Testis (tissue), 3 donors: ENCODE results near the gene SLC13A4. TPM values are rescaled to one million over a fixed set of nuclear protein-coding genes. Genes with fewer than 3 reads are reported as not detected.

Experiments used
- DNase-seq: peaks from one replicate; pipeline ENCODE4 v3.0.0-alpha.2; 2019
- H3K27ac ChIP-seq, 2 donors: fragments of 200-600 bp; sonication (generic); one replicate each; pipeline ENCODE4 v1.5.1; 2019
- H3K27me3 ChIP-seq: fragments of 200-600 bp; sonication (generic); one replicate; pipeline ENCODE4 v1.5.1; 2019
- H3K36me3 ChIP-seq: fragments of 200-600 bp; sonication (generic); one replicate; pipeline ENCODE4 v1.5.1; 2017; ENCODE audit warnings: low read depth; ENCODE audit errors: missing control alignments
- H3K4me1 ChIP-seq: fragments of 200-600 bp; sonication (generic); one replicate; pipeline ENCODE4 v1.5.1; 2019
- H3K4me3 ChIP-seq, 2 donors: fragments of 200-600 bp; sonication (generic); one replicate each; pipeline ENCODE4 v1.5.1; 2017 to 2019
- H3K9me3 ChIP-seq: fragments of 200-600 bp; sonication (generic); one replicate; pipeline ENCODE4 v1.5.1; 2017
- POLR2A ChIP-seq: fragments of 450-650 bp; IDR thresholded peaks from one replicate; pipeline ENCODE4 v1.6.1; 2017; ENCODE audit warnings: antibody characterized with exemption, mild to moderate bottlenecking, moderate library complexity
- WGBS, 2 donors: methylation state at CpG; one replicate each; pipeline ENCODE4 v1.1.5; 2018; 5-methylcytosine and 5-hydroxymethylcytosine counted together
- intact Hi-C: fragments of 100-400 bp; cut with DNase I; formaldehyde crosslinking; loops from one replicate; pipeline ENCODE4 v1.15.1; 2023; ENCODE audit warnings: low total_unique reads
- polyA plus RNA-seq: library from polyadenylated mRNA; stranded (reverse); fragments of 350-450 nt; fragmentation: Illumina TruSeq; extraction: RNeasy Lipid Tissue Mini Kit (QIAGEN cat#74804); gene quantifications from one replicate; pipeline ENCODE4 v1.2.3, GENCODE V29; 2014; ENCODE audit warnings: low read depth, low replicate concordance; ENCODE audit not compliant: insufficient read depth
- total RNA-seq, 2 donors: library from RNA; depleted of rRNA; stranded (reverse); fragments of >200 nt; gene quantifications; one replicate each; pipeline ENCODE4 v1.2.3, GENCODE V29; 2016
- TF ChIP-seq, protein P1 (sequence below), 3 experiments: fragments of 450-650 bp in 2 of 3; fragments of 200-600 bp in 1 of 3; sonication (generic) in 1 of 3; IDR thresholded peaks; one replicate each; pipeline ENCODE4 v1.5.1; 2016 to 2019; ENCODE audit warnings: antibody characterized with exemption in 3 of 3, mild to moderate bottlenecking in 2 of 3, moderate library complexity in 1 of 3

SLC13A4 gene
- total and polyA plus RNA-seq, 3 donors from 2014 or later = 19.0 to 34.6 (median 33.0) TPM

DNA sequence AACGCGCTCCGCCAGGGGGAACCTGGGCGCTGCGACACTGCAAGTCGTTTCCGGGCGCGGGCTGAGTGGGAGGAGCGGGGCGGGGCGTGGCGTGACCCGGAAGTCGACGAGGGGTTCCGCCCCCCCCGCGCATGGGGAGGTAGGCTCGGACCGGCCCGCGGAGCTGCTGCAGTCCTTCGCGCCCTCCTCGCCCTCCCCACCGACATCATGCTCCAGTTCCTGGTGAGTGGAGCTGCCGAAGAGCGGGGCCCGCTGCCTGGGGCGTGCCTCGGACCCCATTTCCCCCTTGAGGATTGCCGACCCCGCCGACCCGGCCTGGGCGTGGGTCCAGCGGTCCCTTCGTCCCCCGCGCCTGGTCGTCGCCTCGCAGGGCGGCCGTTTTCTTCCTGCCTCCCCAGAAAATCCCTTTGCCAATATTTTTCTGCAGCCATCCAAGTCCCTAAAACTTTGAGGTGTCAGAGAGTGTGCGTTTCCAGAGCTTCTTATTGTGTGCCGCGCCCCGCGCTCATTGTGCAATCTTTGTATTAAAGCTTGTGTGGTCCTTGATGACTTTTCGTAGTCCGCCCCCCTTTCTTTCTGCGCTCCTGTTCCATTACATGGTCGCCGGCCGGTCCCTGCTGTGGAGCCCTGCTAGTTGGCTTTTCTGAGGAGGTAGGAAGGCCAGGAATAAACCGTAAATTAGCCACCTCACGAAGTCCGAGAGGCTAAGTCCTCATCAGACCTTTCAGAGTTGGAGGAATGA lies 65.4 kb downstream of the SLC13A4 start, which contains the start of gene STMP1:
STMP1 (plus strand) TSS at position 142 of the 742 bp plus-strand sequence.
- Histone ChIP-seq H3K27me3 (no peaks in the 10 kb centered on the region), H3K9me3 (no peaks in the 10 kb centered on the region), H3K36me3 (no peaks in the 10 kb centered on the region), H3K4me3 (peak within 1 kb of the TSS; percentile 76 to 85), H3K27ac (peak within 1 kb of the TSS; percentile 77 to 95), H3K4me1 (peaks cover 11% of the 10 kb centered on the region)
- peak; percentile 97 for DNase-seq
- TF ChIP-seq, protein P1, sequence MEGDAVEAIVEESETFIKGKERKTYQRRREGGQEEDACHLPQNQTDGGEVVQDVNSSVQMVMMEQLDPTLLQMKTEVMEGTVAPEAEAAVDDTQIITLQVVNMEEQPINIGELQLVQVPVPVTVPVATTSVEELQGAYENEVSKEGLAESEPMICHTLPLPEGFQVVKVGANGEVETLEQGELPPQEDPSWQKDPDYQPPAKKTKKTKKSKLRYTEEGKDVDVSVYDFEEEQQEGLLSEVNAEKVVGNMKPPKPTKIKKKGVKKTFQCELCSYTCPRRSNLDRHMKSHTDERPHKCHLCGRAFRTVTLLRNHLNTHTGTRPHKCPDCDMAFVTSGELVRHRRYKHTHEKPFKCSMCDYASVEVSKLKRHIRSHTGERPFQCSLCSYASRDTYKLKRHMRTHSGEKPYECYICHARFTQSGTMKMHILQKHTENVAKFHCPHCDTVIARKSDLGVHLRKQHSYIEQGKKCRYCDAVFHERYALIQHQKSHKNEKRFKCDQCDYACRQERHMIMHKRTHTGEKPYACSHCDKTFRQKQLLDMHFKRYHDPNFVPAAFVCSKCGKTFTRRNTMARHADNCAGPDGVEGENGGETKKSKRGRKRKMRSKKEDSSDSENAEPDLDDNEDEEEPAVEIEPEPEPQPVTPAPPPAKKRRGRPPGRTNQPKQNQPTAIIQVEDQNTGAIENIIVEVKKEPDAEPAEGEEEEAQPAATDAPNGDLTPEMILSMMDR (IDR thresholded peaks at IDR 0.05) = peak; percentile 90 to 96 (median 93)
- peak; percentile 63 for TF ChIP-seq POLR2A
- intact Hi-C loops = loop anchor here (10.0 kb wide), 1 partner anchor 132 kb away; no protein-coding TSS in a partner anchor
- WGBS, 2 donors = 1% methylated on average over 16 to 52 of the region's 60 CpGs

DNA sequence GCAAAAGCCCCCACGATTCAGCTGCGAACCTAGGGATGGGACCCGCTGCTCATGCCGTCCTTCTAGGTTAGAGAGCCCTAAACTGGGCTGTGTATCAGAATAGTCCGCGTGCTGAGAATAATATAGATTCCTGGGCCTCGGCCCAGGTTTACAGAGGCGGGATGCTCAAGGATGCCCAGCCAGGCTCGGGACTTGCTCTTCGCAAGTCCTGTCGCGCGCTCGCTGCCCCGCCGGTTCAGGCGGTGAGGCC lies 65.9 kb downstream of the SLC13A4 start:
- intact Hi-C loops = loop anchor here (10.0 kb wide), 1 partner anchor 133 kb away; no protein-coding TSS in a partner anchor
- 7 to 10% methylated on average over 2 to 17 of the region's 17 CpGs for WGBS, 2 donors
- no peaks in the 10 kb centered on the region for H3K27me3 ChIP-seq
- H3K4me1 ChIP-seq = peaks cover 11% of the 10 kb centered on the region
- TF ChIP-seq, protein P1 (IDR thresholded peaks at IDR 0.05) = no peak
- no peak for TF ChIP-seq POLR2A
- no peak for DNase-seq
- H3K36me3 ChIP-seq = no peaks in the 10 kb centered on the region
- peak overlapping the region; percentile 76 to 85 for H3K4me3 ChIP-seq
- H3K27ac ChIP-seq = peak overlapping the region; percentile 77 to 95
- H3K9me3 ChIP-seq = no peaks in the 10 kb centered on the region

DNA sequence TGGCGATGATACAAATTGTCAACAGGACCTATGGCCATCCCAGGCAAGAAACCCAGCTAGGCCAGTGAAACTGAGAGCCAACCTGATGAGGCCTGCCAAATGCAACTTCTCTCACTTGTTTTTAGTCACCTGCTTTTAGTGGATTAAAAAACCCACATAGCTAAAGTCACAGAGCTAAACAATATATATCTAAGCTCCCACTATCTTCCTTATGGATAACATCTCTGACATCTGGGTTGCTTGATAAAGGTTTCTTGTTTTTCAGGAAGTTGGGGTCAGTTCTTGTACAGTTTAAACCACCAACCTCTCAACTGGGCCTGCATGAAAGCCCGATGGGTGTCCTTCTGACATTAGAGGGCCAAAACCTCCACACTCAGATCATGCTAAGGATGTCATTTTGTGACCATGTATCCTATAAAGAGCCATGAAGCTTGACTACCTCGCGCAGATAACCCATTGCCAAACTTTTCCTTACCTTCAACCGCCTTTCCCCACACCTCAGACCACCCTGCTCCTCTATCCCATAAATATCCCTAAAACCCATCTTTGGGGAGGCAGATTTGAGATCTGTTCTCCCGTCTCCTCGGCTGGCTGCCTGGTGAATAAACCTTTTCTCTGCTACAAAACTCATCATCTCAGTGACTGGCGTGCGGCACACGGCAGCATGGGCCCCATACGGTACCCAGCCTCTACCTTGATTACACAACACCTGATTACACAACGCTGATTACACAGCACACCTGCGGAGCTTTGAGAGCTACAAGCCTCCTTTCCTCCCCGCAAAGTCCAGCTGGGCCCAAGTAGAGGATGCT lies 66.5 kb downstream of the SLC13A4 start:
- WGBS, 2 donors = 58 to 64% methylated on average over 14 of the region's 14 CpGs
- TF ChIP-seq, protein P1 (IDR thresholded peaks at IDR 0.05) = no peak
- no peak for TF ChIP-seq POLR2A
- Histone ChIP-seq H3K4me1 (peaks cover 11% of the 10 kb centered on the region), H3K9me3 (no peaks in the 10 kb centered on the region), H3K27ac (peak overlapping the region; percentile 77 to 95), H3K4me3 (peak overlapping the region; percentile 76 to 85), H3K27me3 (no peaks in the 10 kb centered on the region), H3K36me3 (no peaks in the 10 kb centered on the region)
- intact Hi-C loops = loop anchor here (10.0 kb wide), 1 partner anchor 133 kb away; no protein-coding TSS in a partner anchor
- DNase-seq = no peak

DNA sequence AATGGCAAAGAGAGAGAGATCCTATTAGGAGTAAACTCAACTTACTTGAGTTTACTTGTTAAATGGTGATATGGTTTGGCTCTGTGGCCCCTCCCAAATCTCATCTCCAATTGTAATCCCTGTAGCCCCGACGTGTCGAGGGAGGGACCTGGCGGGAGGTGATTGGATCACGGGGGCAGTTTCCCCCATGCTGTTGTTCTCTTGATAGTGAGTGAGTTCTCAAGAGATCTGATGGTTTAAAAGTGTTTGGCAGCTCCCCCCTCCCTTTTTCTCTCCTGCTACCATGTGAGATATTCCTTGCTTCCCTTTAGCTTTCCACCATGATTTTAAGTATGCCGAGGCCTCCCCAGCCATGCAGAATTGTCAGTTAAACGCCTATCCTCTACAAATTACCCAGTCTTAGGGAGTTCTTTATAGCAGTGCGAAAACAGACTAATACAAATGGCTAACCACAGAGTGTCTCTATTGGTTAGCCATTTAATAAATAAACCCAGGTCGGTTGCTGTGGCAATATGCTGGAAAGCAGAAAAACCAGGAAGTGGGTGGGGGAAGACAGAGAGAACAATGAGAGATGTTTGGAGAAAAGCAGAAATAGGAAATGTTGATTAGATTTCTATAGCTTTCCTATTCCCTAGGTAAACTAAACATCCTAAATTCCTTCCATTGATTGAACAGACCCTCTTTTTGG lies 68.7 kb downstream of the SLC13A4 start:
- H3K27me3 ChIP-seq = no peaks in the 10 kb centered on the region
- H3K9me3 ChIP-seq = no peaks in the 10 kb centered on the region
- DNase-seq = no peak
- intact Hi-C loops = no loop called here
- H3K4me3 ChIP-seq = no peak overlapping the region
- peaks cover 11% of the 10 kb centered on the region for H3K4me1 ChIP-seq
- 82 to 84% methylated on average over 9 of the region's 9 CpGs for WGBS, 2 donors
- TF ChIP-seq POLR2A = no peak
- TF ChIP-seq, protein P1 (IDR thresholded peaks at IDR 0.05) = no peak
- no peak overlapping the region for H3K27ac ChIP-seq
- no peaks in the 10 kb centered on the region for H3K36me3 ChIP-seq
